HCT116 (cell line): ENCODE results near the gene UBE2M. TPM values are rescaled to one million over a fixed set of nuclear protein-coding genes. Genes with fewer than 3 reads are reported as not detected.

Experiments used
- microRNA-seq: library from miRNA; unstranded; fragments of <30 nt; microRNA quantifications from one replicate; pipeline ENCODE4, GENCODE V29; 2016; ENCODE audit warnings: borderline number of aligned reads
- total RNA-seq: library from RNA; stranded (reverse); gene quantifications from one replicate; pipeline ENCODE4 v1.2.1, GENCODE V29; 2021; ENCODE audit not compliant: unreplicated experiment

The UBE2M gene
- total RNA-seq, 1 experiment from 2014 or later = 120 TPM

Small RNA genes within 50 kb of the gene (microRNA-seq; reads per million reads assigned to microRNA genes)
- 2.0 reads per million for gene MIR6807

Other genes starting within 250 kb of the UBE2M start
- 4.6 TPM for gene ZSCAN22, start 231.6 kb downstream of the UBE2M start, total RNA-seq
- 1.2 TPM for gene A1BG, start 205.1 kb downstream of the UBE2M start, total RNA-seq
- gene ZNF497, start 195.9 kb downstream of the UBE2M start, total RNA-seq = 5.1 TPM
- gene ZNF837, start 177.6 kb downstream of the UBE2M start, total RNA-seq = 3.2 TPM
- 1,982 TPM for gene RPS5, start 171.3 kb downstream of the UBE2M start, total RNA-seq
- gene RNF225, start 163.0 kb downstream of the UBE2M start, total RNA-seq = 1.2 TPM
- 25.8 TPM for gene ZNF584, start 150.0 kb downstream of the UBE2M start, total RNA-seq
- gene ZNF132, start 118.5 kb downstream of the UBE2M start, total RNA-seq = not detected
- 9.4 TPM for gene ZNF324B, start 107.0 kb downstream of the UBE2M start, total RNA-seq
- gene ZNF324, start 91.5 kb downstream of the UBE2M start, total RNA-seq = 11.3 TPM
- 6.5 TPM for gene ZNF446, start 82.3 kb downstream of the UBE2M start, total RNA-seq
- 27.1 TPM for gene SLC27A5, start 46.6 kb downstream of the UBE2M start, total RNA-seq
- gene ZBTB45, start 38.8 kb downstream of the UBE2M start, total RNA-seq = 12.0 TPM
- 908 TPM for gene TRIM28, start 14.5 kb downstream of the UBE2M start, total RNA-seq
- gene CHMP2A, start 3.5 kb downstream of the UBE2M start, total RNA-seq = 125 TPM
- 33.0 TPM for gene MZF1, start 14.7 kb upstream of the UBE2M start, total RNA-seq